Measurements from ENCODE around the gene ATP1A1. TPM values are rescaled to one million over a fixed set of nuclear protein-coding genes. Genes with fewer than 3 reads are reported as not detected.

ATP1A1 gene
- total and polyA plus RNA-seq, 9 of the 15 experiments (the other 6 are each of a cell fraction or from before 2014, with no cell fraction given), result 99.3 to 513 (median 234) TPM

DNA sequence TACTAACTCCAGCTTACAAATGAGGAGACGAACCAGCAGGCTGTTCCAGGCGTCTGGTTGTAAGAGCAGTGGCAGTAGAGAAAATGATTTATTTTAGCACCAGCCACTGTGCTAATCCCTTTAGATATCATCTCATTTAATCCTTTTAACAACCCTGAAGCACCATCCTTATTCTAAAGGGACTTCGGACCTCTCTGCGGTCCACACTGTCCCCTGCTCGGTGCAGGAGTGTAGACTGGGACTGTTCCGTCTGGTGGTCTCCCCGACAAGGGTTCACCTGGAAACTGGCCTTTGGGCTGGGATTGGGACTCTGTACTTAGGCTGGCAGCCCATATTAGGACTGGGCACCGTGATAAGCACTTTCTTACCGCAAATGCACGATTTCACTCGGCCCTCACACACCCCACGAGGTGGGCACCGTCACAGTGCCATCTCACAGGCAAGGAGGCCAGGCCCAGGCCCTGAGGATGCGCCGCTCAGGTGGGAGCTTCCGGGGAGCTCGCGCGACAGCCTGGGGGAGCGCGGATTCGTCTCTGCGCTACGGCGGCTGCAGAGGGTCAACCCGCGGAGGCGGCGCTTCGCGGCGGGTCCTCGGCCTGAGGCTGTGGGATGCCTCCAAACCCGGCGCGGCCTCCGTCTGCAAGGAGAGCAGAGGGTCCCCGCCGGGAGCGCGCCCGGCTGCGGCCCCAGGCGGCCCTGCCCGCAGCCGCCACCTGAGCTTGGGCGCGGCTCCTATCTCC, 45.2 kb downstream of the ATP1A1 start (continued):
- TF ChIP-seq, protein P1, sequence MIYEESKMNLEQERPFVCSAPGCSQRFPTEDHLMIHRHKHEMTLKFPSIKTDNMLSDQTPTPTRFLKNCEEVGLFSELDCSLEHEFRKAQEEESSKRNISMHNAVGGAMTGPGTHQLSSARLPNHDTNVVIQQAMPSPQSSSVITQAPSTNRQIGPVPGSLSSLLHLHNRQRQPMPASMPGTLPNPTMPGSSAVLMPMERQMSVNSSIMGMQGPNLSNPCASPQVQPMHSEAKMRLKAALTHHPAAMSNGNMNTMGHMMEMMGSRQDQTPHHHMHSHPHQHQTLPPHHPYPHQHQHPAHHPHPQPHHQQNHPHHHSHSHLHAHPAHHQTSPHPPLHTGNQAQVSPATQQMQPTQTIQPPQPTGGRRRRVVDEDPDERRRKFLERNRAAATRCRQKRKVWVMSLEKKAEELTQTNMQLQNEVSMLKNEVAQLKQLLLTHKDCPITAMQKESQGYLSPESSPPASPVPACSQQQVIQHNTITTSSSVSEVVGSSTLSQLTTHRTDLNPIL (CRISPR knock-in tag; IDR thresholded peaks at IDR 0.05), result no peak
- TF ChIP-seq CREM (IDR thresholded peaks at IDR 0.05; ENCODE audit: low read depth) (peak; percentile 60), ZNF699 (CRISPR knock-in tag; IDR thresholded peaks at IDR 0.05; ENCODE audit: insufficient replicate concordance) (no peak), HEY1 (CRISPR knock-in tag; IDR thresholded peaks at IDR 0.05; ENCODE audit: borderline replicate concordance) (no peak), ZBTB7A (IDR thresholded peaks at IDR 0.05; ENCODE audit: borderline replicate concordance, control insufficient read depth, low read depth, low read length) (peak; percentile 90; the same call in 1 of the 2 replicates), MECOM (CRISPR knock-in tag; IDR thresholded peaks at IDR 0.05) (peak; percentile 74; the same call in 1 of the 2 replicates), CHD1 (IDR thresholded peaks at IDR 0.05; ENCODE audit: low read length) (no peak), RBM25 (IDR thresholded peaks at IDR 0.05; ENCODE audit: low read depth, low read length, severe bottlenecking) (peak; percentile 66), EWSR1 (IDR thresholded peaks at IDR 0.05; ENCODE audit: borderline replicate concordance, low read depth, partially characterized antibody) (no peak), TAF15 (IDR thresholded peaks at IDR 0.05; ENCODE audit: low read depth, low read length) (no peak), SAFB (IDR thresholded peaks at IDR 0.05; ENCODE audit: borderline replicate concordance, low read depth, low read length) (no peak), ZNF354B (CRISPR knock-in tag; IDR thresholded peaks at IDR 0.05) (no peak), TCF3 (CRISPR knock-in tag; IDR thresholded peaks at IDR 0.05) (no peak), PML (IDR thresholded peaks at IDR 0.05; ENCODE audit: low read length) (0 out of 2 replicates have a peak, but pooled peaks have one; percentile 37), BCOR (IDR thresholded peaks at IDR 0.05) (peak; percentile 43; the same call in 1 of the 2 replicates), ZNF778 (CRISPR knock-in tag; IDR thresholded peaks at IDR 0.05) (no peak), MAFG (tag; conservative IDR thresholded peaks at IDR 0.05) (no peak), ZNF75A (CRISPR knock-in tag; IDR thresholded peaks at IDR 0.05) (no peak), SRSF1 (IDR thresholded peaks at IDR 0.05; ENCODE audit: low read depth, low read length) (no peak), FOXK1 (CRISPR knock-in tag; IDR thresholded peaks at IDR 0.05; ENCODE audit: borderline replicate concordance) (no peak)
- TF ChIP-seq, protein P2, sequence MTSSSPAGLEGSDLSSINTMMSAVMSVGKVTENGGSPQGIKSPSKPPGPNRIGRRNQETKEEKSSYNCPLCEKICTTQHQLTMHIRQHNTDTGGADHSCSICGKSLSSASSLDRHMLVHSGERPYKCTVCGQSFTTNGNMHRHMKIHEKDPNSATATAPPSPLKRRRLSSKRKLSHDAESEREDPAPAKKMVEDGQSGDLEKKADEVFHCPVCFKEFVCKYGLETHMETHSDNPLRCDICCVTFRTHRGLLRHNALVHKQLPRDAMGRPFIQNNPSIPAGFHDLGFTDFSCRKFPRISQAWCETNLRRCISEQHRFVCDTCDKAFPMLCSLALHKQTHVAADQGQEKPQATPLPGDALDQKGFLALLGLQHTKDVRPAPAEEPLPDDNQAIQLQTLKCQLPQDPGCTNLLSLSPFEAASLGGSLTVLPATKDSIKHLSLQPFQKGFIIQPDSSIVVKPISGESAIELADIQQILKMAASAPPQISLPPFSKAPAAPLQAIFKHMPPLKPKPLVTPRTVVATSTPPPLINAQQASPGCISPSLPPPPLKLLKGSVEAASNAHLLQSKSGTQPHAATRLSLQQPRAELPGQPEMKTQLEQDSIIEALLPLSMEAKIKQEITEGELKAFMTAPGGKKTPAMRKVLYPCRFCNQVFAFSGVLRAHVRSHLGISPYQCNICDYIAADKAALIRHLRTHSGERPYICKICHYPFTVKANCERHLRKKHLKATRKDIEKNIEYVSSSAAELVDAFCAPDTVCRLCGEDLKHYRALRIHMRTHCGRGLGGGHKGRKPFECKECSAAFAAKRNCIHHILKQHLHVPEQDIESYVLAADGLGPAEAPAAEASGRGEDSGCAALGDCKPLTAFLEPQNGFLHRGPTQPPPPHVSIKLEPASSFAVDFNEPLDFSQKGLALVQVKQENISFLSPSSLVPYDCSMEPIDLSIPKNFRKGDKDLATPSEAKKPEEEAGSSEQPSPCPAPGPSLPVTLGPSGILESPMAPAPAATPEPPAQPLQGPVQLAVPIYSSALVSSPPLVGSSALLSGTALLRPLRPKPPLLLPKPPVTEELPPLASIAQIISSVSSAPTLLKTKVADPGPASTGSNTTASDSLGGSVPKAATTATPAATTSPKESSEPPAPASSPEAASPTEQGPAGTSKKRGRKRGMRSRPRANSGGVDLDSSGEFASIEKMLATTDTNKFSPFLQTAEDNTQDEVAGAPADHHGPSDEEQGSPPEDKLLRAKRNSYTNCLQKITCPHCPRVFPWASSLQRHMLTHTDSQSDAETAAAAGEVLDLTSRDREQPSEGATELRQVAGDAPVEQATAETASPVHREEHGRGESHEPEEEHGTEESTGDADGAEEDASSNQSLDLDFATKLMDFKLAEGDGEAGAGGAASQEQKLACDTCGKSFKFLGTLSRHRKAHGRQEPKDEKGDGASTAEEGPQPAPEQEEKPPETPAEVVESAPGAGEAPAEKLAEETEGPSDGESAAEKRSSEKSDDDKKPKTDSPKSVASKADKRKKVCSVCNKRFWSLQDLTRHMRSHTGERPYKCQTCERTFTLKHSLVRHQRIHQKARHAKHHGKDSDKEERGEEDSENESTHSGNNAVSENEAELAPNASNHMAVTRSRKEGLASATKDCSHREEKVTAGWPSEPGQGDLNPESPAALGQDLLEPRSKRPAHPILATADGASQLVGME (CRISPR knock-in tag; IDR thresholded peaks at IDR 0.05), result peak; percentile 80; the same call in 1 of the 2 replicates
